ENCODE results near the gene MAP1LC3B2. TPM values are rescaled to one million over a fixed set of nuclear protein-coding genes. Genes with fewer than 3 reads are reported as not detected.
"Not testable (repeated sequence)": the region's sequence is repeated elsewhere in the genome, so short reads cannot be mapped to it uniquely, and the experiment has no call there.

Gene MAP1LC3B2
- total RNA-seq, 6 experiments from 2014 or later, result 0.59 to 1.0 (median 0.70) TPM; not detected in 3

GRCh38 chr12:116571089-116571488, 11.9 kb downstream of the MAP1LC3B2 start:
- H3K4me3 ChIP-seq, result no peak overlapping the region
- no peak overlapping the region for H3K27ac ChIP-seq
- no peaks in the 10 kb centered on the region for H3K4me1 ChIP-seq
- no peaks in the 10 kb centered on the region for H3K9me3 ChIP-seq
- no peak for ATAC-seq
- intact Hi-C loops (cut with DNase I), result no loop called here
- H3K36me3 ChIP-seq, result no peaks in the 10 kb centered on the region
- no peak for TF ChIP-seq POLR2A (IDR thresholded peaks at IDR 0.05)
- no peak for TF ChIP-seq CTCF (IDR thresholded peaks at IDR 0.05)
- 83% methylated on average over 1 of the region's 2 CpGs for WGBS (ENCODE audit: insufficient coverage, low coverage, low lambda C conversion rate, missing lambda C conversion rate)
- DNase-seq, result no peak
- no peaks in the 10 kb centered on the region for H3K27me3 ChIP-seq

DNA sequence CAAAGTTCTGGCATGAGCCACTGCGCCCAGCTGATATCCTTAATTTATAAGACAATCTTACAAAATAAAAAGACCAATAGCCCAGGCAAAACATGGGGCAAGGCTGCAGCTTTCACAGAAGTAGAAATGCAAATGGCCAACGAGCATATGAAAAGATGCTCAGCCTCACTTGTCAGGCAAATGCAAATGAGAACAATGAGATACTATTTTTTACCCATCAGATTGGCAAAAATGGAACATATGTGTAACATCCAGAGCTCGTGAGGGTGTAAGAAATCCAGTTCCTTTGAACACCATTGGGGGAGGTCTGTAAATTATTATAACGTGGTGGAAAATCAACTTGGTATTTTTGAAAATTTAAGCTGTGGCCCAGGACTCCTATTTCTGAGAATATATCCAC, 14.6 kb downstream of the MAP1LC3B2 start:
- TF ChIP-seq POLR2A (IDR thresholded peaks at IDR 0.05), result no peak
- TF ChIP-seq CTCF (IDR thresholded peaks at IDR 0.05), result no peak
- no peak overlapping the region for H3K4me3 ChIP-seq
- ATAC-seq, result no peak
- H3K36me3 ChIP-seq, result no peaks in the 10 kb centered on the region
- H3K27ac ChIP-seq, result no peak overlapping the region
- 90% methylated on average over 4 of the region's 4 CpGs for WGBS (ENCODE audit: insufficient coverage, low coverage, low lambda C conversion rate, missing lambda C conversion rate)
- H3K4me1 ChIP-seq, result no peaks in the 10 kb centered on the region
- H3K27me3 ChIP-seq, result no peaks in the 10 kb centered on the region
- H3K9me3 ChIP-seq, result no peaks in the 10 kb centered on the region
- intact Hi-C loops (cut with DNase I), result no loop called here
- no peak for DNase-seq

- H3K36me3 ChIP-seq; H3K4me3 ChIP-seq; H3K9me3 ChIP-seq; H3K27ac ChIP-seq; H3K4me1 ChIP-seq; ATAC-seq; DNase-seq; intact Hi-C loops (cut with DNase I); H3K27me3 ChIP-seq: not testable (repeated sequence)
- 90% methylated on average over 13 of the region's 24 CpGs for WGBS (ENCODE audit: insufficient coverage, low coverage, low lambda C conversion rate, missing lambda C conversion rate)
Measured at GRCh38 chr12:116575754-116576153, 16.6 kb downstream of the MAP1LC3B2 start.

GRCh38 chr12:116577154-116577561, 18.0 kb downstream of the MAP1LC3B2 start:
- Histone ChIP-seq H3K4me1 (no peaks in the 10 kb centered on the region), H3K36me3 (no peaks in the 10 kb centered on the region), H3K27me3 (no peaks in the 10 kb centered on the region), H3K4me3 (no peak overlapping the region), H3K27ac (no peak overlapping the region), H3K9me3 (no peaks in the 10 kb centered on the region)
- TF ChIP-seq CTCF (IDR thresholded peaks at IDR 0.05), result no peak
- no peak for TF ChIP-seq POLR2A (IDR thresholded peaks at IDR 0.05)
- intact Hi-C loops (cut with DNase I), result no loop called here
- no peak for ATAC-seq
- no peak for DNase-seq
- WGBS (ENCODE audit: insufficient coverage, low coverage, low lambda C conversion rate, missing lambda C conversion rate), result 86% methylated on average over 4 of the region's 4 CpGs

- H3K27ac ChIP-seq, result no peak overlapping the region
Measured at GRCh38 chr12:116578051-116578450, 18.9 kb downstream of the MAP1LC3B2 start.

More at GRCh38 chr12:116578051-116578450, 18.9 kb downstream of the MAP1LC3B2 start:
- Histone ChIP-seq H3K27me3 (no peaks in the 10 kb centered on the region), H3K4me3 (no peak overlapping the region), H3K4me1 (no peaks in the 10 kb centered on the region), H3K9me3 (no peaks in the 10 kb centered on the region), H3K36me3 (no peaks in the 10 kb centered on the region)
- WGBS (ENCODE audit: insufficient coverage, low coverage, low lambda C conversion rate, missing lambda C conversion rate), result 100% methylated on average over 1 of the region's 1 CpG
- TF ChIP-seq POLR2A (IDR thresholded peaks at IDR 0.05) (no peak), CTCF (IDR thresholded peaks at IDR 0.05) (no peak)
- no peak for ATAC-seq
- intact Hi-C loops (cut with DNase I), result no loop called here
- no peak for DNase-seq
